Right atrium auricular region (tissue), 2 donors: ENCODE results near the gene TRNT1. TPM values are rescaled to one million over a fixed set of nuclear protein-coding genes. Genes with fewer than 3 reads are reported as not detected.

Experiments
- DNase-seq: peaks from one replicate; pipeline ENCODE4 v3.0.0-alpha.2; 2019; ENCODE audit warnings: low spot score
- H3K27ac ChIP-seq, 2 donors: fragments of 200-600 bp; sonication (generic); 1 replicate in 1 of 2; 2 replicates in 1 of 2; pipeline ENCODE4 v1.5.1; 2016 to 2019
- H3K27me3 ChIP-seq, 2 donors: fragments of 200-600 bp; sonication (generic); one replicate each; pipeline versions ENCODE4 v1.5.1 to v1.6.0; 2017 to 2019
- H3K36me3 ChIP-seq: fragments of 200-600 bp; sonication (generic); one replicate; pipeline ENCODE4 v1.5.1; 2016
- H3K4me1 ChIP-seq, 2 donors: fragments of 200-600 bp; sonication (generic); one replicate each; pipeline versions ENCODE4 v1.5.1 to v1.6.0; 2017 to 2019
- H3K4me3 ChIP-seq, 2 donors: fragments of 200-600 bp; sonication (generic); 1 replicate in 1 of 2; 2 replicates in 1 of 2; pipeline ENCODE4 v1.5.1; 2017 to 2019; ENCODE audit warnings: mild to moderate bottlenecking in 1 of 2, moderate library complexity in 1 of 2
- H3K9me3 ChIP-seq, 2 donors: fragments of 200-600 bp; sonication (generic); one replicate each; pipeline ENCODE4 v1.5.1; 2019
- total RNA-seq, 2 donors: library from RNA; depleted of rRNA; stranded (reverse); fragments of >200 nt; gene quantifications; one replicate each; pipeline ENCODE4 v1.1.0, GENCODE V29; 2016
- TF ChIP-seq, protein P1 (sequence below), 2 donors: fragments of 200-600 bp; sonication (generic); IDR thresholded peaks; one replicate each; pipeline ENCODE4 v1.5.1; 2019; ENCODE audit warnings: antibody characterized with exemption in 2 of 2

TRNT1 gene
- 1 to 10 TPM; 5.8 to 7.9 TPM for total RNA-seq

DNA sequence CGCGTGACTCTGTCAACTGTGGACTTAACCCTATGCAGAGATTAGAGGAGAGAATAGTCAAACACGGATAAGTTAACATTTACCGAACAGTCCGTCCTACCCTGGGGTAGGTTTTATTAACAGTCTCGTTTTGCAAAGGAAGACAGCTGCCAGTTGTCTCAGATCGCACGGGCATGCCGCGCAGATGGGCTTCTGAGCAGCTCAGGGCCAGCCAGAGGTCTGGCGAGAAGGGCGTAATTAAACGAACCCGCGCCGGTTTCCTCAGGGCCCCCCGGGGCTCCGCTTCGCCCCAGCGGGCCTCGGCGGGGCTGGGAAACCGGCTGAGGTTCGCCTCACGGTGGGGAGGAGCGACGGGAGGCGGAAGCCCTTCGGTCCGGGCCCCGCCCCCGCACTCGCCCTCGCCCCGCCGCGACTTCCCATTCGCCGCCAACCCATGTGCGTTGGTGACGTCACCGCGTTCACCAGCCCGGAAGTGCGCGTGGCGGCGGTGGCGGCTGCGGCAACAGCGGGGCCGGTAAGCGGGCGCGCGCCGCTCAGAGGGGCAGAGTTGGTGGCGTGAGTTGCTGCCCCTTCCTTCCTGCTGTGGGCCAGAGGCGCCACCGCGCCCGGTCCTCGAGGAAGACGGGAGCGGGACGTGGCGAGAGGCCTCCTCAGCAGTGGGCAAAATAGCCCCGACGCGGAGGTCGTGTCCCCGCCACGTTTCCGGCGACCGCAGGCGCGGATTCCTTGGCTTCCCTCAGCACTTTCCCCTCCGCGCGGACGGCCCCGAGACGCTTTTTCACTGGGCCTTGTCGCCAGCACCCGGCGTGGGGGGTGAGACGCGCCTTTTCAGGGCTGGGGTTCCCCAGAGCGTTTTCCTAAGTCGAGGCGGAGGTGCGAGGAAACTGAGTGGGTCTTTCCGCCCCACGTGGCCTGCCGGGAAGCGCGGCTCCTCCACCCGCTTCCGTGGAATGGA is at the start of gene TRNT1:
TRNT1 (plus strand) TSS at position 464 of the 955 bp plus-strand sequence. CDS start 2,101 bp downstream, outside the sequence.
- DNase-seq, result peak; percentile 96
- Histone ChIP-seq H3K27me3 (no peaks in the 10 kb centered on the region), H3K27ac (peak within 1 kb of the TSS; percentile 90 to 94), H3K4me1 (peaks cover 0 to 28% of the 10 kb centered on the region in 2 donors), H3K36me3 (peaks cover 25% of the 10 kb centered on the region), H3K9me3 (no peaks in the 10 kb centered on the region), H3K4me3 (peak within 1 kb of the TSS; percentile 79 to 97)
- TF ChIP-seq, protein P1, sequence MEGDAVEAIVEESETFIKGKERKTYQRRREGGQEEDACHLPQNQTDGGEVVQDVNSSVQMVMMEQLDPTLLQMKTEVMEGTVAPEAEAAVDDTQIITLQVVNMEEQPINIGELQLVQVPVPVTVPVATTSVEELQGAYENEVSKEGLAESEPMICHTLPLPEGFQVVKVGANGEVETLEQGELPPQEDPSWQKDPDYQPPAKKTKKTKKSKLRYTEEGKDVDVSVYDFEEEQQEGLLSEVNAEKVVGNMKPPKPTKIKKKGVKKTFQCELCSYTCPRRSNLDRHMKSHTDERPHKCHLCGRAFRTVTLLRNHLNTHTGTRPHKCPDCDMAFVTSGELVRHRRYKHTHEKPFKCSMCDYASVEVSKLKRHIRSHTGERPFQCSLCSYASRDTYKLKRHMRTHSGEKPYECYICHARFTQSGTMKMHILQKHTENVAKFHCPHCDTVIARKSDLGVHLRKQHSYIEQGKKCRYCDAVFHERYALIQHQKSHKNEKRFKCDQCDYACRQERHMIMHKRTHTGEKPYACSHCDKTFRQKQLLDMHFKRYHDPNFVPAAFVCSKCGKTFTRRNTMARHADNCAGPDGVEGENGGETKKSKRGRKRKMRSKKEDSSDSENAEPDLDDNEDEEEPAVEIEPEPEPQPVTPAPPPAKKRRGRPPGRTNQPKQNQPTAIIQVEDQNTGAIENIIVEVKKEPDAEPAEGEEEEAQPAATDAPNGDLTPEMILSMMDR (IDR thresholded peaks at IDR 0.05), result peak in 1 of 2 donors; percentile 15

DNA sequence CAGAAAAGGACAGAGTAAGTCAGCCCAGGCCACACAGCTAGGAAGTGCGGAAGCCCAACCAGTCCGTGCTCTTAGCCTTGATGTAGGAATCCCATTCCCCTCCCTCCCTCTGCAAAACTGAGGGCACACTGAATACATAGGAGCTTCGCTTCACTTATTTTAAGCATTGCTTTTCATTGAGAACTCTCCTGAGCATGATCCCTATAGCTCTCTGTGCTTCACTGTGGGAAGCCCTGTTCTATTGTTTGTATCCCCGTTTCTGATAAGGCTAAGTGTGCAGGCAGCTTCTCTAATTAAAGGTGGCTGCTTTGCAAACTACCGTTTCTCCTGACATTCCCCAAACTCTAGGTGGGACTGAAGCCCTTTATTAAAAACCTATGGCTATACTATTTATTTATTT is 46.4 kb upstream of the TRNT1 start:
- no peak for DNase-seq
- TF ChIP-seq, protein P1 (IDR thresholded peaks at IDR 0.05), result no peak

DNA sequence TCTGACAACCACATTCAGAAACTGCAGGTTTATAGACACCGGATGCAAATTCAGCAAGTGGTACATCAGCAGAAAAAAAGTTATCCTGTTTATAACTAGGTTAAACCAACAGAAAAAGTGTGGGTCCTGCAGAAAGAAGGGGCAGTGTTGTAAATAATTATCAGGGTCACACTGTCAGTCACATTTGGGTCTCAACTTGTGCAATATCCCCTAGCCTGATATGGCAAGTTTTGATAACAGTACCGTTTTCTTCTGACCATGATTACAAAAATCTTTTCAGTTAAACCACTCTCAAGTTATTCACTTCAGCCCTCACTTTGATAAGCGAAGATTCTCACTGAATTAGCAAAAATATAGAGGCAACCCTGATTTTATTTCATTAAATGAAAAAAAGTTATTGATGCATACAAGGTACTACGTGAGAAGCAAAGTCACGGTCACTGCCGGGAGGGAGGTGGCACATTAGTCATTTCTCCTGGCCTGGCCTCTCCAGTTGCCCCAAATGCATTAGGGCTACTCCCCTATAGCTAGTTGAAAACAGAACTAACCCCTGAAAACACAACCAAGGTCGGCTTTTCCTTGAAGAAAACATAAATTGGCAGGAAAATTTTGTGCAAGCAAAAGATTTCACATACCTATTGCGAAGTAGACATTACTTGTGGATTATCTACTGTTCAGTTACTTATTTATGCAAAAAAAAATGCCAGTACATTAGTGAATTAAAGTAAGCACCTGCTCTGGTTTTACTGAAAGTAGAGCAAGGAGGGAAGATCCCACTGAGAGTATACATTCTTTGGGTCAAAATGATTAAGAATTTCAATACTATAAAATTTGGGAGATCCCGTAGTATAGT is 45.1 kb upstream of the TRNT1 start:
- no peak overlapping the region for H3K4me3 ChIP-seq
- no peaks in the 10 kb centered on the region for H3K27me3 ChIP-seq
- no peaks in the 10 kb centered on the region for H3K36me3 ChIP-seq
- TF ChIP-seq, protein P1 (IDR thresholded peaks at IDR 0.05), result no peak
- no peaks in the 10 kb centered on the region for H3K9me3 ChIP-seq
- DNase-seq, result no peak
- H3K4me1 ChIP-seq, result no peaks in the 10 kb centered on the region
- no peak overlapping the region for H3K27ac ChIP-seq

More for the DNA sequence above, 46.4 kb upstream of the TRNT1 start:
- H3K27me3 ChIP-seq, result no peaks in the 10 kb centered on the region
- no peaks in the 10 kb centered on the region for H3K9me3 ChIP-seq
- no peak overlapping the region for H3K27ac ChIP-seq
- H3K4me1 ChIP-seq, result no peaks in the 10 kb centered on the region
- no peaks in the 10 kb centered on the region for H3K36me3 ChIP-seq
- no peak overlapping the region for H3K4me3 ChIP-seq

DNA sequence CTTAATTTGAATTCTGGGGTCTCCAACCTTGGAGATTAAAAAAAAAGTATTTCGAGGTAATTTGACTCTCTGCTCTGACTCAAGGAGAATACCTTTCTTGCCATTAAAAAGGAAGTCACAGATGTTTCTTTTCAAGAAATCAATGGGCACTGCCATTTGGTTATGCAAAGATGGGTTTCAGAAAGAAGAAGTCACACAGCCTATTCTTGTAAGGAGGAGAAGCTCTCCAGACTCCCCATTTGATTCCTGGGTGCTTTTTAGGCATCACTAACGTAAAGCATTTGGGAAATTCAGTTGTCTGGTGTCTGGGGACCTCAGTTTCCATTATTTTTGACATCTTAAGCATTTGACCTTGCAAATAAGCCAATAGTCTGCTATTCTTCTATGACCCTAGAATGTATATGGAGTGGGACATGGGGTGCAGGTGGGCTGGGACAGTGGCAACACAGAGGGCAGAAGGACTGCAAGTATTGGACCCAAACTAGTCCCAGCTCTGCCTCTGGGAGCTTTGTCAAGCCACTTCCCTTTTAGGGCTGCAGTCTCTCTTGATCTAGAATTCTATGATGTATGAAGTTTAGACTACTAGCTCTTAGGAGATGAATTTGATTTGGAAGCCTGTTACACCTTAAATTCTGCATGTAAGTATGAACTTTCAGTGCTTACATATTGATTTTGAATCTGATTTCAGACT is 44.4 kb upstream of the TRNT1 start:
- no peak overlapping the region for H3K4me3 ChIP-seq
- H3K27ac ChIP-seq, result no peak overlapping the region
- H3K27me3 ChIP-seq, result no peaks in the 10 kb centered on the region
- no peaks in the 10 kb centered on the region for H3K9me3 ChIP-seq
- TF ChIP-seq, protein P1 (IDR thresholded peaks at IDR 0.05), result no peak
- DNase-seq, result no peak
- no peaks in the 10 kb centered on the region for H3K36me3 ChIP-seq
- H3K4me1 ChIP-seq, result no peaks in the 10 kb centered on the region

DNA sequence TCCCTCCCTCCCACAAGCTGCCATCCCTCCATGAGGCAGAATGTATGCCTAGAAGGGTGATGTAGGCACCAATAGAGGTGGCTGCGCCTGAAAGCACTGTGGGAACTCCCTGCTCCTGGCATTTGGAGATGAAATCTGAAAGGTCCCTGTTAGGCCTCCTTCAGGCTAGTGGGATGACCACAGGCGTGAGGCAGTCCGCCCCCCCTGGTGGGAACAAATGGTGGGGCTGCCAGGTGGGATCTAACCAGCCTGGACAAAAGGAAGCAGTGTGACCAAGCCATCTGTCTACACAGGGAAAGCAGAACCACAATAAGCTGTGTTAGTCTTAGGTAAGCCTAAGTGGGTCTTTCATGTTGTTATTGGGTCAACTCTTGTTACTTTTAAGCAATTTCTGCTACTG is 41.9 kb upstream of the TRNT1 start:
- H3K9me3 ChIP-seq, result no peaks in the 10 kb centered on the region
- TF ChIP-seq, protein P1 (IDR thresholded peaks at IDR 0.05), result no peak
- H3K27ac ChIP-seq, result no peak overlapping the region
- no peak overlapping the region for H3K4me3 ChIP-seq
- H3K36me3 ChIP-seq, result no peaks in the 10 kb centered on the region
- no peaks in the 10 kb centered on the region for H3K4me1 ChIP-seq
- DNase-seq, result no peak
- no peaks in the 10 kb centered on the region for H3K27me3 ChIP-seq
